ENCODE measurements around the gene FIGNL2.
"Not testable (repeated sequence)": the region's sequence is repeated elsewhere in the genome, so short reads cannot be mapped to it uniquely, and the experiment has no call there.

The FIGNL2 gene

DNA sequence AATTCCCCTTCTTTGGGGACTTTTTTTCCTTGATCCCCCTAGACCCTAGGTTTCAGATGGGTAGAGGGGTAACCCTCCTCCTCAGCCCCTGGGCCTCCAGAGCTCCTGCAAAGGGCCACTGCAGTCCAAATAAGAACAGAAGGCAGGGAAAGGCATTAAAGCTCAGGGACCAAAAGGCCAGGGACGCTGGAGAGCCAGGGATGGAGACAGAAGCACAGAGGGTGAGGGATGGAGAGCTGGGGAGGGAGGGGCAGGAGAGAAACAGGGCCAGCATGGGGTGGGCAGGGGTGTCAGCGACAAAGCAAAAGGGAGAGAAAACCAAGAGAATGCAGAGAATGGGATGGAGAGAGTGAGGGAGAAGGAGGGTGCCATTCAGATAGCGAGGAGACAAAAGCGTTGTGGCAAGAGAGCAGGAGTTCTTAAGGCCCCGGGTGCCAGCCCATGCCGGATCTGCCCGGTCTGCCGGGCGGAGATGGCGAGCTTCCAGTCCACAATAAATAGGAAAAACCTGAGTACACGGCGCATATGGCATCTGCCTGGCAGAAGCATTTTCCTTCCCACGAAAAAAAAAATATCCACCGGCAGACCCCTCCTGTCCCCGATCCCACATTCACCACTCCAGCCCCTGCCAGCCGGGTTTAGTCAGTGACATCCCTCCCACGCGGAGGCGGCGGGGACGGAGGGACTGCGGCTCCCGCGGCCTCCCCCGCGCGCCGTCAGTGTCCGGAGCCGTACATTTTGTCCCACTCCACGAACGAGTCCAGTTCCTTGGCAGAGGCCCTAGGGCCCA, 28.6 kb downstream of the FIGNL2 start:
- in situ Hi-C loops (cut with MboI; ENCODE audit: low sequenced_read_pairs) = no loop called here

DNA sequence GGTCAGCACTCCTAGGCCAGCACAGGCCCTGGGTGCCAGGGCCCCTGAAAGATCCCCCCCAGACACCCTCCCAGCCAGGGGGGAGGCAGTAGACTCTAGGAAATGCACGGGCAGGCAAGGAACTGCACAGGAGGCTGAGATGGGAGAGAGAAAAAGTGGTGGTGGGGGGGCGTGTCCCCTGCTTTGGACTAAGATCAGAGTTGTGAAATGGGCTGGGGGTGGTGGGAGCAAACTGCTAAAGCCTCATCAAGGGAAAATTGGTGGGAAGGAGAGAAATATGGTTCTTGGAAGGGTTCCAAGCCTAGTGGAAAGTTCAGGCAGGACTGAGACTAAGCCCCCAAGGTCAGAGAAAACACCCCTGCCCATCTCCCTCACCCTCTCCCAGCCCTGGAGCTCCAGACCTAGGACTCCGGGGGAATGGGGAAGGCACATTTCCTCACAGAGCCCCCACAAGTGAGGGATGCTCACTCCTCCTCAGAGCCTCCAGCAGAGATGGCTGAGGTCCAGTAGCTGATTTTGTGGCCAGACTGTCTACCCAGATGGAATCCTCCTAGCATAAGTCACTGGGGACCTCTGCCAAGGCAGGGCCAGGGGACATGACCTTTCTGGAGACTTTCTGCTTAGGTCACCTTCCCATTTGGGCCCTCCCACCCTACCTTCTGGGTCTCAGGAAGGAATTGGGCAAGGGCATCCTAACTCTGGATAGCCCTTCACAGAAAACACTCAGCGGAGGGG, 29.8 kb downstream of the FIGNL2 start:
- in situ Hi-C loops (cut with MboI; ENCODE audit: low sequenced_read_pairs) = no loop called here

DNA sequence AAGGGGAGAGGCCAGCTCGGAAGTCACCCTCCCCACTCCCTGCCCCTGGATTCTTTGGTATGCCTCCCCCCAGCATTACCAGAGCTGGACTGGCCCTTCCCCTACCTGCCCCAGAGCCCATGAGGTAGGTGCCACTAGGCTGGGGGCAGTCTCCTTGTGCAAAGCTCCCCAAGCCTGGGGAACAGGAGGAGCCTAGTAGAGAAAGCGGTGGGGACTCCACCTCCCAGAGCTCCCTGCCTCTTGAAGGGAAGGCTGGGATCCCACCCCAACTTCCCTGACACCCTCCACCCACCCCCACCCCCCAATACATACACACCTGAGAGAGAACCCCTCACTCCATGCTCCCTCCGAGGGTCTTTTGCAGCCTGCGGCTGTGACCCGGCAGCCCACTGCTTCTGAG, 30.4 kb downstream of the FIGNL2 start:
- in situ Hi-C loops (cut with MboI; ENCODE audit: low sequenced_read_pairs) = no loop called here

DNA sequence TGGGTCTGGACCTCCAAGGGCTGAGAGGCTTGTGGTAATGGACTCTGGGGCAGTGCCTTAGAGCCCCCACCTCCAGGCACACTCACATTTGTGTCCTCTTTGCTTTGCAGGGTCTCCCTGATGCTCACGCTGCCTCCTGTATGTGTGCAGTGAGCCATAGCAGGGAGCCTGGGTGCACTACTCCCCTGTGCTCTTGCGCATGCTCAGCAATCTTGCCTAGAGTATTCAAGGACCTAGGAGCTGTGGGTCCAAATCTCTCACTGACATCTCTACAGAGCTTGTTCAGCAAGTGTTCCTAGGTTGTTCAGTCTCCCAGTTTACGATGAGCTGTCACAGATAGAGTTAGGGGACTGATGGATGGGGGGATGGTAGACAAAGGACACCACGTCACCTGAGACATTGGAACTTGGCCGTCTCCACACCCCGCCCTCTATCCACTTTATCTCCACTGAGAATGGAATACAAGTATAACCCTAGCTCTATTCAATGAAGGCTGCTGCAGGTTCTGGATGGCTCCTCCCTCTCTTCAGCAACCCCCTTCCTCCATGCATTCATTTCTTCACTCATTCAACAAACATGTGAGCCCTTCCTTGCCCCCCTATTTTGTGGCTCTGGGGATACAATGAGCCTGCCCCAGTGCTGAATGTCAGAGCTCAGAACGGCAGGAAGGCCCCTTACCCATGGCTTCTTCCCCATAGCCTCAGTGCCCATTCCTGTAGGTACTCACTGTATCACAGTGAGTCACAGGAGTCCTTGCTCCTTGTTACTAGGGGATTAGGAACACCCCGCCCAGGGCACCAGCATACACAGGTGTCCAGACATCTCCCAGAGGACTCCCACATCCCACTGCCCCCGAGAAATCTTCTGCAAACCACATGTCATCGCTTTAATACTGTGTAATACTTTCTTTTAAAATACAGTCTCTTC, 31.2 kb downstream of the FIGNL2 start:
- in situ Hi-C loops (cut with MboI; ENCODE audit: low sequenced_read_pairs) = no loop called here

DNA sequence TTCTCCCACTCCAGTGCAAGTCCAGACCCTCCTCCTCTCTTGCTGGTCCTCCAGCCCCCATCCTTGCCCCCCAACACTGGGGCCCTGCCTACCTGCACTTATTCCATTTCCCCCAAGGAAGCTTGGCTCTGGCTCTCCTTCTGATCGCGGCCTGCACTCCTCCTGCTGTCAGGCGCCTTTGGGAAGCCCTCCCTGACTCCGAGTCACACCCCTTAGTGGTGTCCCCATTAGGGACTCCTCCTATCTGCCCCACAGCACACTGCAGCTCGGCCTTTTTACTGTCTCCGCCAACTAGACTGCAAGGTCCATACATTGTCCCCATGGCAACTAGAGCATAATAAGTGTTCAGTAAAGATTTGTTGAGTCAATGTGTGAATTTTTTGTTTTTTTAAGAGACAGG, 32.9 kb downstream of the FIGNL2 start:
- in situ Hi-C loops (cut with MboI; ENCODE audit: low sequenced_read_pairs) = no loop called here

DNA sequence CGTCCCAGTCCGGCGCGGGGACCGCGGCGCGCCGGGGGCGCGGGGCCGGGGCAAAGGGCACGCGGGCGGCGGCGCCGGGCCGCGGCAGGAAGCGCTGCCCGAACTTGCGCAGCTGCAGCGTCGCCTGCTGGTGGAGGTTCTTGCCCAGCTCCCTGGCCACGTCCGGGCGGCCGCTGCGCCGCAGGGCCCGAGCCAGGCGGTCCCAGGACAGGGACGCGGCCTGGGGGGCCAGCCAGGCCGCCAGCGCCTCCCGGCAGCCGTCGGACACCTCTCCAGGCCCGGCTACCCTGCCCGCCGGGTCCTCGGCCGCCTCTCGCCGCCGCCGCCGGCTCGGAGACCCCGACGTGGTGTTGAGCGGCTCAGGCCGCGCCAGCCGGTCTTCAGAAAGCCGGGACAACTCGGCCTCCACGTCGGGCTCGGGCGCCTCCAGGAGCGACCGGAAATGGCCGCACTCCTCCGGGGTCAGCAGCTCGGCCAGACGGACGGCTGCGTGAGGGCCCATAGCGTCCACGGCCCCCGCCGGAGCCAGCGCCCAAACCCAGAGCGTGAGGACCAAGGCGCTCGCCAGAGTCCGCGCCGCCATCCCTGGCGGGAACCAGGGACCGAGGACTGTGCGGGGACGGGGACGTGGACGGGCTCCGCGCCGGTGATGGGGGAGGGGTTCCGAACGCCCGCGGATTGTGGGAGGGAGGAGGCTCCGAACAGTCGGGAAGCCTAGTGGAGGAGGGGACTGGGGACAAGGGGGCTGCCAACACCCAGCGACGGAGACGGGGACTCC, 34.0 kb downstream of the FIGNL2 start:
- in situ Hi-C loops (cut with MboI; ENCODE audit: low sequenced_read_pairs) = no loop called here

DNA sequence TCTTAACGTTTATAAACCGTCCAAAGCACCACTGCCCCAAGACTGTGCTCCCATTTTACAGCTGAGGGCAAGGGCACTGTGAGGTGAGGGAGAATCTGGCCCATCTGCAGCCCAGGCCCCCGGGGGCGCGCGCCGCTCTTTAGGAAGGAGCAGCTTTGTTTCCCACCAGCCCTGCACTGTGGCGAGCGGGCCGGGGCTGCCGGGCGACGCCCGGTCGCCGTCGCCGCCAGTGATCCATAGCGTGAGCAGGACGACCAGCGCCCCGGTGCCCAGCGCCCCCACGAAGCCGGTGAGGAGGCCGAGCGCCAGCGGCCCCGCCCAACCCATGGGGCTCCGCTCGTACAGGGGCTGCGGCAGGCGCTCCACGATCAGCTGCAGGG, 34.6 kb downstream of the FIGNL2 start:
- in situ Hi-C loops (cut with MboI; ENCODE audit: low sequenced_read_pairs) = no loop called here

DNA sequence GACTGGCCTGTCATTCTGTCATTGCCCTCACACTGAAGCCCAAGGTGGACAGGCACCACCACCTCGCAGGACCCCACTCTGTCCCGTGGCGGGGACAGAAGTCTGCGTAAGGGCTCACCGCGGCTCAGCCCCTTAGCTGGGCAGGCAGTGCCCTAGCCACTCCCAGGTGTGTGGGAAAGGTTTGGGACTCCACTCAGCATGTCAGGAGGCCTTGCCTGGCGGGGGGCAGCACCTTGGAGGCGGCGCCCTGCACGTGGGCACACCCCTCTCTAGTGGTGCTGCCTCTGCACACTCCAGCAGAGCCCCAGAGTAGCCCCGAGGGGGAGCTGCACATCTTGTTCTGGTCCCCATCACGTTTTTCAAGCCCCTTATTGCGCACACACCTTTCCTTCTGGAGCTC, 35.6 kb downstream of the FIGNL2 start:
- in situ Hi-C loops (cut with MboI; ENCODE audit: low sequenced_read_pairs) = no loop called here

DNA sequence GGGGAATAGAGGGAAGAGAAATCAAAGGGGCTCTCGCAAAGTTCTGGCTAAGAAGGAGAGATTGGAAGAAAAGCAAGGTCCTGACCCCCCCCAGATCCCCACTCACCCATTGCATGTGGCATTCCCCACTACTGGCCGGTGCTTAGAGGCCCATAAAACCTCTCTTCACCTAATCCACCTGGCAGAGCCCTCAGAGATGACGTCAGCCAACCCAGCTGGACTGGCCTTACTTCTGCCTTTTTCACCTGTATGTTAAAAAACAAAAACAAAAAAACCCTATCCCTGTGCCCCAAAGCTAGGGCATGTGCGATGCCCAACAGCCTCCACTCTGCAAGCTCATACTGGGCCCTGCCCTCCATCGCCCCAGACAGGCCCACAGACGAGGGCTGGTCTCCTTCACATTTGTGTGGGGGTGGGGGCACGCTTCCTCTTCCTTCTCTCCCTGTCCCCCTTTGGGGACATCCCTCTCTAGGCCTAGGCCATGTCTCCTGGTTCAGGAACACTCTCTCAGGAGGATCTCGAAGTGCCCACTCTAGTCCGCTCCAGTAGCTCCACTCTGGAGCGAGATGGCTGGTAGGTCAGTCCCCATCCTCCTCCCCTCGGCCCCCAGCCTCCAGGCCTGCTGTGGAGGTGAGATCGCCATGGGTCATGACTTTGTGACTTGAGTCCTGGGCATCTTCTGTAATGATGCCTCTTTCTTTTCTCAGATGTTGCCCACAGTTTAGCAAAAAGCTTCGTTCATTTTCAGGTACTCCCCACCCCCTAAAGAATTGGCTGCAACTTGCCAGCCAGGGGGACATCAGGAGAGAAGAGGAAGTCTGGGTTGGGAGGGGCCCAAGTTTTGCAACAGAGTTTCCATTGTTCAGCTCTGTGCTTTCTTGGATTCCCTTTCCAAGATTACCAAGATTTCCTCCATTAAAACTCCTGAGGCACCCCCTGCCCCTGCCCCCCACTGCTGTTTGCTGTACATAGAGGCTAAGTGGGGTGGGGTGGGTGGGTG, 37.0 kb downstream of the FIGNL2 start:
- in situ Hi-C loops (cut with MboI; ENCODE audit: low sequenced_read_pairs) = no loop called here

DNA sequence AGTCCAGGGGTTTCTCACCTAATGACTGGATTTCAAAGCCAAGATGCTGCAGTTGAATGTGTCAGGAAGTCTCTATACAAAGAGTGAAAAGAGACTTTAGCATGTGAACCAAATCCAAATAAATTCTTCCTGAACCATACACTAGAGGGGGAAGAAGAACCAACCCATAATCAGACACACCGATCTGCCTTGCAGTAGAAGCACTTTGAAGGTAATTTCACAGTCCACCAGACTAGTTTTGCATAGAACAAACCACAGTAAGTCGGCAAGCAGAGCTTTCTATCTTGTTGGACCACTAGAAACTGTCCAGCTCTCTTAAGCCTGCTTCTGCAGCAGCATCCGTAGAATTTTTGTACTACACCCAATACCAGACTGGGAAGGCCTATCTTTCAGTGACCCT, 39.3 kb downstream of the FIGNL2 start:
- in situ Hi-C loops (cut with MboI; ENCODE audit: low sequenced_read_pairs) = no loop called here

DNA sequence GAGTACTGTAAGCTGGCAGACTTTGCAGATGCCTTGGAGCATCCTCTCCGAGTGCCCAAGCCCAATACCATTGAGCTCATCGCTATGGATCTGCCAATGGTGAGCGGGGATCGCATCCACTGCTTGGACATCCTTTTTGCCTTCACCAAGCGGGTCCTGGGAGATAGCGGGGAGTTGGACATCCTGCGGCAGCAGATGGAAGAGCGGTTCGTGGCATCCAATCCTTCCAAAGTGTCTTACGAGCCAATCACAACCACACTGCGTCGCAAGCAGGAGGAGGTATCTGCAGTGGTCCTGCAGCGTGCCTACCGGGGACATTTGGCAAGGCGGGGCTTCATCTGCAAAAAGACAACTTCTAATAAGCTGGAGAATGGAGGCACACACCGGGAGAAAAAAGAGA, 41.6 kb downstream of the FIGNL2 start:
- in situ Hi-C loops (cut with MboI; ENCODE audit: low sequenced_read_pairs) = no loop called here

DNA sequence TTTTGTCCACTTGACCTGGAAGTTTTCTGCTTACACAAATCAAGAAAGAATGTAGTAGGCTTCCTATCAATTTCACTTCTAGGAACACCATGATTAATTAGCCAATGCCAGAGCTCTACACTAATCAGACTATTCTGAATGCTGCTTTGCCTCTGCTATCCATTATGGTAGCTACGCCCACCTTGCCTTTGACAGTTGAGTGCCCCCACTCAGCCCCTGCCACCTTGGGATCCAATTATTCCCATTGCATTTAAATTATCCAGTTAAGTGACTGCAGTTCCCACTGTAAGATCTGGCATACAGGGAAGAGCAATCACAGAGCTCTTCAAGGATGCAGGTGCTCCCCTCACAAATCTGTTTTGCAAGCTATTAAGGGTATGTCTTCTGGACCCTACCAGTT, 47.5 kb downstream of the FIGNL2 start:
- in situ Hi-C loops (cut with MboI; ENCODE audit: low sequenced_read_pairs) = no loop called here

DNA sequence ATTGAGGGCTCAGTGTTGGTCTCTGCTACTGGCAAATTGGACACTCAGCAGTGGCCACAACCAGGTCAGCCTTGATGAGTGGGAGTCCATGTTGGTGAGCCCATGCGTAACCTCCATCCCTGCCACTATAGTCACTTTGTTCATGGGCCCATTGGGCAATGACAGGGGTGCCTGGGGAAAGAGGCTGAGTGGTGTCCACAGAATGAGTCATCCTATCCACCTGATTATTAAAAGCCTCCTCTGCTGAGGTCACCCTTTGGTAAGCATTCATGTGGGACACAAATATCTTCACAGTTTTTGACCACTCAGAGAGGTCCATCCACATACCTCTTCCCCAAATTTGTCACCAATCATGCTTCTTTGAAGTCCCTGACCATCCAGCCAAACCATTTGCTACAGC, 50.0 kb downstream of the FIGNL2 start:
- in situ Hi-C loops (cut with MboI; ENCODE audit: low sequenced_read_pairs) = no loop called here

DNA sequence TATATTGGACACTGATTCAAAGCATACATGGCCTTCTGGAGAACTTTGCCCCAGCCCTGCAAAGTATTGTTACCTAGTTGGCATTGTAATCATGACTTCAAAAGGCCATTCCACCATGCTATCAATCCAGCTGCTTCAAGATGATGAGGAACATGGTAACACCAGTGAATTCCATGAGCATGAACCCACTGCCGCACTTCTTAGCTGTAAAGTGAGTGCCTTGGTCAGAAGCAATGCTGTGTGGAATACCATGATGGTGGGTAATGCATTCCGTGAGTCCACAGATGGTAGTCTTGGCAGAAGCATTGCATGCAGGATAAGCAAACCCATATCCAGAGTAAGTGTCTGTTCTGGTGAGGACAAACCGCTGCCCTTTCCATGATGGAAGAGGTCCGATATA, 50.5 kb downstream of the FIGNL2 start:
- in situ Hi-C loops (cut with MboI; ENCODE audit: low sequenced_read_pairs) = not testable (repeated sequence)

DNA sequence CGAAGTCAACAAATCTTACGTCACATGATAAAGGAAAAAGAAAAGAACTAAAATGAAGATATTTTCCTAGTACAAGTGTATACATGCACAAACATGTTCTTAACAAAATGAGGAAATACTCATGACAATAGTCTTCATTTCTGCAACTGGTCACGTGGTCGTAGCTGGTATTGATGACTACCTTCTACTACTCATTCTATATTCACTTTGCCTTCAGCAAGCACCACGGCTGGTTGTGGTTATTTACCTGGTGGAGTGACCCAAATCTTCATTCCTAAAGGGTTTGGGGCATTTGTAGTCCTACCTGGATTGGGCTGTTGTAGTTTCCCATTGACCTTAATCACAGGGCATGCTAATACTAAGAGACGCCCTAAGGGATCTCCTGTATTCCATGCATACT, 51.2 kb downstream of the FIGNL2 start:
- in situ Hi-C loops (cut with MboI; ENCODE audit: low sequenced_read_pairs) = no loop called here

DNA sequence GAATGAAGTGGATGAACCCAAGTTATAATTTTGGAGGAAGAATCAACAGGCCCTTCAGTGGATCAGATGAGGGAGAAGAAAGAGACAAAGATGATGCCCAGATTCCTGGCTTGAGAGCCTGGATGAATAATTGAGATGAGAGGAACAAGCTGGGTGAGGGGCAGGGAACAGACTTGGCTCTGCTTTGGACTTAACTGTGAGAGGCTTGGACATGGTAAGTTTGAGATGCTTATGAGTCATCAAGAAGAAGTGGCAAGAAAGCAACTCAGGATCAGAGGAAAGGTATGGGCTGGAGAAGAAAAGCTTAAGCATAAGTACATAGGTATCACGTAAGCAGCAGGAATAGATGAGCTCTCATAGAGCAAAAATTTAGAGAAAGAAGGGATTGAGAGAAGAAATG, 55.3 kb downstream of the FIGNL2 start:
- in situ Hi-C loops (cut with MboI; ENCODE audit: low sequenced_read_pairs) = no loop called here

DNA sequence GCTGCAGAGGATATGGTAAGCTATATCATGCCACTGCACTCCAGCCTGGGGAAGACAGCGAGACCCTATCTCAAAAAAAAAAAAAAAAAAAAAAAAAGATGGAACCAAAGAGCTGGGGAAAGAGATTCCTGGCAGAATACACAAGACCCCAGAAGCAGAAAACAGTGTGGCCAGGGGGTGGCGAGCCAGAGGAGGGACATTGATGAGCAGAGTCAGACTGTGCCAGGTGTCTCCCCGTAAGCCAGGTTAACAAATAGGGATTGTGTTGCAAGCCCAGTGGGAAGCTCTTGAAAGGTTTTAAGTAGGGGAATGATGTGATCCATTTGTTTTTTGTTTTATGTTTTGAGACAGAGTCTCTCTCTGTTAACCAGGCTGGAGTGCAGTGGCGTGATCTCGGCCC, 56.1 kb downstream of the FIGNL2 start:
- in situ Hi-C loops (cut with MboI; ENCODE audit: low sequenced_read_pairs) = no loop called here

DNA sequence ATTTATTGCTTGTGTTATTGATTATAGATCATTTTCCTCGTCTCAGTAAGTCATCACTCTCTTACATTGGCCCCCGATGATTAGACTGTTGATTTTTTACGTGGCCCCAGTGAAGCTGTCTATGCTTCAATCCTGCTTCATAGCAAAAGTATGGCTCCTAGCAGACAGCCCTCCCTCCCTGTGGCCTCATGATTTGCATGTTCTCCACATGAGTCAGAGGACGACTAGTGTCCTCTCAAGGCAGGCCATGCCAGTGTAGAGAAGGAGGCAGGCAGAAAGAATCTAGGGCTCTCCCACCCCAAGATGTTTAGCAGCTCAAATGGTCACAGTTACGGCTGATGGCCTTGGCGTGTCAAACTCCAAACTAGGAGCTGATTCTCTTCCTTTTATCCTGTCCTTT, 59.6 kb downstream of the FIGNL2 start:
- in situ Hi-C loops (cut with MboI; ENCODE audit: low sequenced_read_pairs) = no loop called here

DNA sequence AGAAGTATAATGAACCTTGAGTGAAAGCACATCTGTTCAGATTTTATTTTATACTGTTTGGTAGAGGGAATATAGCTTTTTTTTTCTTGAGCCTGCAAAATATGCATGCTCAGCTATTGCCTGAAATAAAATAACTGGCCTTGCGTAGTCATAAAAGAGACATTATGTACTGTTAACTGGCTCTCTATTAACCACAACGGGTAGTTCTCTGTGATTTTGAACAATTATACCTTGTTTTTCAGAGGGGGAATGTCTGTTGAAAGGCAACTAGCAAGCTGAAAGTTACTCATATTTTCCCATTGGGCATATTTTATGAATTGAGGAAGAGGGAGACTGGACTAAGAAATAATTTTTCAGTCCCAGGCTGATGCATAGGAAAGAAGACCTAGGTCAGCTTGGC, 62.6 kb downstream of the FIGNL2 start:
- in situ Hi-C loops (cut with MboI; ENCODE audit: low sequenced_read_pairs) = no loop called here

DNA sequence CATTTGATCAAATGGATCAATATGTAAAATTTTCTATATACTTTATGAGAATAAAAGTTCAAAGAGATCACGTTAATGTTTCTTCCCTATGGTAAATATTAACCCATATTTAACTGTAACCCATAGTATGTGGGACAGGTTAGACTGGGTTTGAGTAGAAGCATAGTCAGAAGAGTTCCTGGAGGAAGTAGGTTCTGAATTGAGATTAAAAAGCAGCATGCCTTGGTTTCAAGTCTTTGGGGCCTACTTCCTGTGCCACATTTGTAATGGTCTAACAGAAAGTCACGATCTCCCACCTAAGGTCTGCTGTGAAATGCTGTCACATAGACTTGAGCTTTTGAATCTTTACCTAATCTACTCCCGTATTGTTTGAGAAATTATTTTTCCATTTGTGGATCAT, 63.8 kb downstream of the FIGNL2 start:
- in situ Hi-C loops (cut with MboI; ENCODE audit: low sequenced_read_pairs) = no loop called here
